Neural progenitor cell (in vitro differentiated cells): ENCODE results near the gene XAB2. TPM values are rescaled to one million over a fixed set of nuclear protein-coding genes. Genes with fewer than 3 reads are reported as not detected.

Experiments used
- DNase-seq: peaks from one replicate; pipeline ENCODE4 v3.0.0-alpha.2; 2016; ENCODE audit warnings: low spot score
- H2AFZ ChIP-seq: fragments of 200-600 bp; sonication (generic); replicated peaks from 2 replicates; pipeline ENCODE4 v1.6.1; 2016; ENCODE audit warnings: antibody characterized with exemption
- H3F3A ChIP-seq: fragments of 200-600 bp; sonication (generic); 2 replicates; pipeline ENCODE4 v1.6.1; 2016; ENCODE audit warnings: antibody characterized with exemption, low read depth
- H3K27ac ChIP-seq: fragments of 200-600 bp; sonication (generic); 2 replicates; pipeline ENCODE4 v1.5.1; 2016; ENCODE audit warnings: mild to moderate bottlenecking
- H3K27me3 ChIP-seq: fragments of 200-600 bp; sonication (generic); 2 replicates; pipeline ENCODE4 v1.6.1; 2016; ENCODE audit warnings: mild to moderate bottlenecking, moderate library complexity
- H3K36me3 ChIP-seq: fragments of 200-600 bp; sonication (generic); 2 replicates; pipeline ENCODE4 v1.5.1; 2016
- H3K4me1 ChIP-seq: fragments of 200-600 bp; sonication (generic); 2 replicates; pipeline ENCODE4 v1.6.1; 2016; ENCODE audit warnings: mixed run types
- H3K4me2 ChIP-seq: fragments of 200-600 bp; sonication (generic); 2 replicates; pipeline ENCODE4 v1.6.1; 2016
- H3K4me3 ChIP-seq: fragments of 200-600 bp; sonication (generic); 2 replicates; pipeline ENCODE4 v1.5.1; 2016
- H3K79me2 ChIP-seq: fragments of 200-600 bp; sonication (generic); 2 replicates; pipeline ENCODE4 v1.6.1; 2016; ENCODE audit warnings: low read depth
- H3K9ac ChIP-seq: fragments of 200-600 bp; sonication (generic); 2 replicates; pipeline ENCODE4 v1.6.1; 2016
- H3K9me3 ChIP-seq: fragments of 200-600 bp; sonication (generic); 2 replicates; pipeline ENCODE4 v1.5.1; 2016; ENCODE audit warnings: low read depth
- H4K20me1 ChIP-seq: fragments of 200-600 bp; sonication (generic); 2 replicates; pipeline ENCODE4 v1.6.1; 2016; ENCODE audit warnings: low read depth
- H3K27ac Mint-ChIP-seq: 3 replicates; pipeline ENCODE4 v1.8.0; 2021; ENCODE audit warnings: mixed read lengths
- H3K27me3 Mint-ChIP-seq: 2 replicates; pipeline ENCODE4 v1.8.0; 2022; ENCODE audit warnings: low read depth, mild to moderate bottlenecking, inconsistent platforms, moderate library complexity, mixed read lengths; ENCODE audit not compliant: insufficient read depth
- H3K36me3 Mint-ChIP-seq: 3 replicates; pipeline ENCODE4 v1.8.0; 2021; ENCODE audit warnings: mixed read lengths
- H3K4me1 Mint-ChIP-seq: 3 replicates; pipeline ENCODE4 v1.8.0; 2021; ENCODE audit warnings: mixed read lengths
- H3K4me3 Mint-ChIP-seq: 3 replicates; pipeline ENCODE4 v1.8.0; 2021; ENCODE audit warnings: mild to moderate bottlenecking, moderate library complexity, mixed read lengths
- H3K9me3 Mint-ChIP-seq: 3 replicates; pipeline ENCODE4 v1.8.0; 2020; ENCODE audit warnings: mixed read lengths
- EZH2 ChIP-seq: fragments of 200-600 bp; sonication (generic); IDR thresholded peaks from 2 replicates; pipeline ENCODE4 v1.6.1; 2017; ENCODE audit warnings: antibody characterized with exemption, mild to moderate bottlenecking, moderate library complexity
- EZH2phosphoT487 ChIP-seq: fragments of 200-600 bp; sonication (generic); IDR thresholded peaks from 2 replicates; pipeline ENCODE4 v1.6.1; 2017; ENCODE audit warnings: antibody characterized with exemption
- total RNA-seq: library from RNA; depleted of rRNA; stranded (reverse); fragments of >200 nt; gene quantifications from 2 replicates; pipeline ENCODE4 v1.2.3, GENCODE V29; 2015; ENCODE audit warnings: low replicate concordance
- TF ChIP-seq, protein P1 (sequence below): fragments of 200-600 bp; sonication (generic); IDR thresholded peaks from 2 replicates; pipeline ENCODE4 v1.5.1; 2017; ENCODE audit warnings: antibody characterized with exemption, mild to moderate bottlenecking

The XAB2 gene
- total RNA-seq, 1 donor from 2014 or later: 30.9 TPM

DNA sequence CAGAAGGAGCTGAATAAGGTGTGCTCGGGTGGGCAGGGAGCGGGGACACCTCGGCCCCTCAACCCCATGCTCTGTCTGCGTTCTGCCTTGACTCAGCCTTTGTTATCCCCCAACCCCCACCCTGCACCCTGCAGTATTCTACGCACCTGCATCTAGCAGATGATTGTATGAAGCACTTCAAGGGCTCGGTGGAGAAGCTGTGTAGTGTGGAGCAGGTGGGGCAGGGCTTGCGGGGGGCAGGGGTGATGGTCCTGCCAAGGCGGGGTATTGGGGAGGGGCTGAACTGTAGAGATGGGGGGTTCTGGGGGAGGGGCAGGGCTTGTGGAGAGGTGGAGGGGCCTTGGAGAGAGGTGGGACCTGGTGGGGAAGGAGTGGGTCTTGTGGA is 13.7 kb upstream of the XAB2 start:
- no peak overlapping the region for H3K27ac Mint-ChIP-seq
- Histone ChIP-seq H3K27ac (no peak overlapping the region), H3K9me3 (no peaks in the 10 kb centered on the region), H3K4me1 (no peaks in the 10 kb centered on the region), H3K4me3 (no peak overlapping the region), H4K20me1 (no peaks in the 10 kb centered on the region), H3K36me3 (no peaks in the 10 kb centered on the region), H3F3A (peaks cover 11% of the 10 kb centered on the region), H3K79me2 (no peaks in the 10 kb centered on the region), H3K27me3 (no peaks in the 10 kb centered on the region), H3K4me2 (no peak overlapping the region), H3K9ac (no peak overlapping the region), H2AFZ (no peak overlapping the region)
- TF ChIP-seq, protein P1, sequence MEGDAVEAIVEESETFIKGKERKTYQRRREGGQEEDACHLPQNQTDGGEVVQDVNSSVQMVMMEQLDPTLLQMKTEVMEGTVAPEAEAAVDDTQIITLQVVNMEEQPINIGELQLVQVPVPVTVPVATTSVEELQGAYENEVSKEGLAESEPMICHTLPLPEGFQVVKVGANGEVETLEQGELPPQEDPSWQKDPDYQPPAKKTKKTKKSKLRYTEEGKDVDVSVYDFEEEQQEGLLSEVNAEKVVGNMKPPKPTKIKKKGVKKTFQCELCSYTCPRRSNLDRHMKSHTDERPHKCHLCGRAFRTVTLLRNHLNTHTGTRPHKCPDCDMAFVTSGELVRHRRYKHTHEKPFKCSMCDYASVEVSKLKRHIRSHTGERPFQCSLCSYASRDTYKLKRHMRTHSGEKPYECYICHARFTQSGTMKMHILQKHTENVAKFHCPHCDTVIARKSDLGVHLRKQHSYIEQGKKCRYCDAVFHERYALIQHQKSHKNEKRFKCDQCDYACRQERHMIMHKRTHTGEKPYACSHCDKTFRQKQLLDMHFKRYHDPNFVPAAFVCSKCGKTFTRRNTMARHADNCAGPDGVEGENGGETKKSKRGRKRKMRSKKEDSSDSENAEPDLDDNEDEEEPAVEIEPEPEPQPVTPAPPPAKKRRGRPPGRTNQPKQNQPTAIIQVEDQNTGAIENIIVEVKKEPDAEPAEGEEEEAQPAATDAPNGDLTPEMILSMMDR: no peak
- no peak for TF ChIP-seq EZH2
- no peak for TF ChIP-seq EZH2phosphoT487
- no peak overlapping the region for H3K4me3 Mint-ChIP-seq
- H3K9me3 Mint-ChIP-seq: peaks cover 2% of the 10 kb centered on the region
- peaks cover 7% of the 10 kb centered on the region for H3K27me3 Mint-ChIP-seq
- H3K36me3 Mint-ChIP-seq: no peaks in the 10 kb centered on the region
- DNase-seq: no peak
- H3K4me1 Mint-ChIP-seq: no peaks in the 10 kb centered on the region

DNA sequence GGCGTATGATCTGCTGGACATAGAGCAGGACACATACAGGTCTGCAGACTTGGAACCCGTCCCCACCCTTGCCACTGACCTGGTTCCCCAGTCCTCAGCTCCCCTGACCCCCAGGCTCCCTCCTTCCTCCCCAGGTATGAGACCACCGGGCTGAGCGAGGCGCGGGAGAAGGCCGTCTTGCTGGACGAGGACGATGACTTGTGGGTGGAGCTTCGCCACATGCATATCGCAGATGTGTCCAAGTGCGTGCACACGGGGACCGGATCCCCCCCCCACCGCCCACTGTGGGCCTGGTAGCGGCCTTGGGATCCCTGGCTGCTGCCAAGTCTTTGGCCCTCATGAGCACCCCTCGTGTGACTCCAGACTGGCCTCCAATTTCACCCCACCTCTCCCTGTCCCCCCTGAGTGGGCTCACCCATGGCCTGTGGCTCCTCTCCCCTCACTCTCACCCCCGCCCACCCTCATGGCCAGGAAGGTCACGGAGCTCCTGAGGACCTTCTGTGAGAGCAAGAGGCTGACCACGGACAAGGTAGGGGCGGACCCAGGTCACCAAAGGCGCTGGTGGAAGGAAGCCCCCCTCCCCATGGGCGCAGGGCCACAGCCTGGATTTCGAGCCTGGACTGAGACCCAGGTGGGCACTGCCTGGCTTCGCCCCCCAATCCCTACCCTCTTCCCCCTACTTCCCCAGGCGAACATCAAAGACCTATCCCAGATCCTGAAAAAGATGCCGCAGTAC is 13.1 kb upstream of the XAB2 start:
- H3K4me3 Mint-ChIP-seq: no peak overlapping the region
- peaks cover 7% of the 10 kb centered on the region for H3K27me3 Mint-ChIP-seq
- no peak overlapping the region for H2AFZ ChIP-seq
- TF ChIP-seq EZH2phosphoT487 (no peak), EZH2 (no peak)
- TF ChIP-seq, protein P1: no peak
- no peak overlapping the region for H3K27ac Mint-ChIP-seq
- H4K20me1 ChIP-seq: no peaks in the 10 kb centered on the region
- no peak overlapping the region for H3K4me3 ChIP-seq
- no peaks in the 10 kb centered on the region for H3K36me3 Mint-ChIP-seq
- no peak overlapping the region for H3K4me2 ChIP-seq
- no peaks in the 10 kb centered on the region for H3K79me2 ChIP-seq
- H3K36me3 ChIP-seq: no peaks in the 10 kb centered on the region
- peaks cover 11% of the 10 kb centered on the region for H3F3A ChIP-seq
- peaks cover 2% of the 10 kb centered on the region for H3K9me3 Mint-ChIP-seq
- no peak overlapping the region for H3K27ac ChIP-seq
- no peaks in the 10 kb centered on the region for H3K4me1 Mint-ChIP-seq
- H3K9ac ChIP-seq: no peak overlapping the region
- no peaks in the 10 kb centered on the region for H3K4me1 ChIP-seq
- no peaks in the 10 kb centered on the region for H3K9me3 ChIP-seq
- DNase-seq: no peak
- H3K27me3 ChIP-seq: no peaks in the 10 kb centered on the region

DNA sequence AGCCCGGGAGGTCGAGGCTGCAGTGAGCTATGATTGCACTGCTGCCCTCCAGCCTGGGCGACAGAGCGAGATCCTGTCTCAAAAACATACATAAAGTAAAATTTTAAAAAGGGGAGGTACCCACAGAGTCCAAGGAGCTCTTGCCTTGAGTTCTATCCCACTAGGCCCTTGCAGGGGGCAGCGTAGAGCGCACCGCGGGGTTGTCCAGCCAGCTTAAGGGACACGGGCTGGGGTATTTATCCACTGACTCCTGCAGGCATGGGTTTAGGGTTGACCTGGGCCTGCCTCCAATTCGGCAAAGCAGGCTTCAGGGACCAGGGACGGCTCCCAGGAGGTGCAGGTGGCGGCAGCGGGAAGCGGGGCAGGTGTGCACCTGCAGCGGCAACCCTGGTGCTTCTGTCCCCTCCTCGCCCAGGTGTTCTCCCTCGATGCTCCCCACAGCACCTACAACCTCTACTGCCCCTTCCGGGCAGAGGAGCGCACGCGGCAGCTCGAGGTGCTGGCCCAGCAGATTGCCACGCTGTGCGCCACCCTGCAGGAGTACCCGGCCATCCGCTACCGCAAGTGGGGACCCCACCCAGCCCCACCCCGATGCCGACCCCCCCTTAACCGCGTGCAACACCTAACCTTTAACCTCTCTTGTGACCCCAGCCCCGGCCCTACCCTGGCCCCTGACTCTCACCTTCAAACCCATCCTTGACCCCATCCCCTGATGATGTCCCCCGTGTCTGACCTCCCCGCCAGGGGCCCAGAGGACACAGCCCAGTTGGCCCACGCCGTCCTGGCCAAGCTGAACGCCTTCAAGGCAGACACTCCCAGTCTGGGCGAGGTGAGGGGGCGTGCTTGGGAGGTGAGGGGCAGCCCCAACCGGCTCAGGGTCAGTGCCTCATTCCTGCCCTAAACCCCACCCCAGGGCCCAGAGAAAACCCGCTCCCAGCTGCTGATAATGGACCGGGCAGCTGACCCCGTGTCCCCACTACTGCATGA is 12.2 kb upstream of the XAB2 start:
- Mint-ChIP-seq H3K4me3 (no peak overlapping the region), H3K36me3 (no peaks in the 10 kb centered on the region), H3K27me3 (peaks cover 9% of the 10 kb centered on the region), H3K4me1 (no peaks in the 10 kb centered on the region), H3K27ac (no peak overlapping the region), H3K9me3 (peaks cover 2% of the 10 kb centered on the region)
- Histone ChIP-seq H3K9ac (no peak overlapping the region), H3K4me3 (no peak overlapping the region), H3F3A (peaks cover 11% of the 10 kb centered on the region), H4K20me1 (no peaks in the 10 kb centered on the region), H3K4me1 (no peaks in the 10 kb centered on the region), H3K79me2 (no peaks in the 10 kb centered on the region), H3K27ac (no peak overlapping the region), H3K36me3 (no peaks in the 10 kb centered on the region), H3K27me3 (peaks cover 2% of the 10 kb centered on the region), H3K4me2 (no peak overlapping the region), H2AFZ (no peak overlapping the region), H3K9me3 (no peaks in the 10 kb centered on the region)
- no peak for TF ChIP-seq EZH2
- TF ChIP-seq, protein P1: peak; percentile 38
- no peak for TF ChIP-seq EZH2phosphoT487
- peak; percentile 26 for DNase-seq
